ENCODE measurements around the gene STAT4.

The STAT4 gene

DNA sequence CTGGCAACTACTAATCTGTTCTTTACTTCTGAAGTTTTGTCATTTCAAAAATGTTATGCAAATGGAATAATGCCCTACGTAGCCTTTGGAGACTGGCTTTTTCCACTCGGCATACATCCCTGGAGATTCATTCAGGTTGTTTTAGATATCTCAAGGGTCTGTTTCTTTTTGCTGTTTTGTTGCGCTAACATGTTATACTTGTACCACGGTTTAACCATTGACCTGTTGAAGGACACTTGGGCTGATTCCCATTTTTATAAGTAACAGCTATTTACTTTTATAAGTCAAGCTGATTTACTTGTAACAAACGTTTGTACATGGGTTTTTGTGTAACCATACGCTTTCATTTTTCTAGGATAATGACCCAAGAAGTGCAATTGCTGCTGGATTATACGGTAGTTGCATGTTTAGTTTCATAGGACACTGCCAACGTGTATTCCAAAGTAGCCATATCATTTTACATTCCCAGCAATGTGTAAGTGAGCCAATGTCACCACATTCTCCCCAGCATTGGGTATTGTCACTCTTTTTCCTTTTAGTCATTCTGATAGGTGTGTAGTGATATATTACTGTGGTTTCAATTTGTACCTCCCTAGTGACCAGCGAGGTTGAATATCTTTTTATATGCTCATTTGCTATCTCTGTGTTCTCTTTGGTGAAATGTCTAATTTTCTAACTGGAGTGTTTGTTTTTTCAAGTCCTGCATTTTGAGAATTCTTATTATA is 36.5 kb upstream of the STAT4 start:
- TF ChIP-seq, protein P1, sequence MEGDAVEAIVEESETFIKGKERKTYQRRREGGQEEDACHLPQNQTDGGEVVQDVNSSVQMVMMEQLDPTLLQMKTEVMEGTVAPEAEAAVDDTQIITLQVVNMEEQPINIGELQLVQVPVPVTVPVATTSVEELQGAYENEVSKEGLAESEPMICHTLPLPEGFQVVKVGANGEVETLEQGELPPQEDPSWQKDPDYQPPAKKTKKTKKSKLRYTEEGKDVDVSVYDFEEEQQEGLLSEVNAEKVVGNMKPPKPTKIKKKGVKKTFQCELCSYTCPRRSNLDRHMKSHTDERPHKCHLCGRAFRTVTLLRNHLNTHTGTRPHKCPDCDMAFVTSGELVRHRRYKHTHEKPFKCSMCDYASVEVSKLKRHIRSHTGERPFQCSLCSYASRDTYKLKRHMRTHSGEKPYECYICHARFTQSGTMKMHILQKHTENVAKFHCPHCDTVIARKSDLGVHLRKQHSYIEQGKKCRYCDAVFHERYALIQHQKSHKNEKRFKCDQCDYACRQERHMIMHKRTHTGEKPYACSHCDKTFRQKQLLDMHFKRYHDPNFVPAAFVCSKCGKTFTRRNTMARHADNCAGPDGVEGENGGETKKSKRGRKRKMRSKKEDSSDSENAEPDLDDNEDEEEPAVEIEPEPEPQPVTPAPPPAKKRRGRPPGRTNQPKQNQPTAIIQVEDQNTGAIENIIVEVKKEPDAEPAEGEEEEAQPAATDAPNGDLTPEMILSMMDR (IDR thresholded peaks at IDR 0.05), result no peak
- H3K9me3 ChIP-seq (ENCODE audit: control insufficient read depth, low read length), result no peaks in the 10 kb centered on the region
- H3K79me2 ChIP-seq, result no peaks in the 10 kb centered on the region
- no peak overlapping the region for H3K27ac ChIP-seq
- H2AFZ ChIP-seq, result no peak overlapping the region
- H3K9ac ChIP-seq, result no peak overlapping the region
- no peaks in the 10 kb centered on the region for H3K4me1 ChIP-seq
- H3K36me3 ChIP-seq (ENCODE audit: control insufficient read depth, insufficient read depth, low read length), result no peaks in the 10 kb centered on the region
- no peaks in the 10 kb centered on the region for H3K27me3 ChIP-seq (ENCODE audit: control insufficient read depth, insufficient read depth, low read length)
- no peak overlapping the region for H3K4me2 ChIP-seq (ENCODE audit: low read length)
- H3K4me3 ChIP-seq (ENCODE audit: low read depth, low read length), result no peak overlapping the region

DNA sequence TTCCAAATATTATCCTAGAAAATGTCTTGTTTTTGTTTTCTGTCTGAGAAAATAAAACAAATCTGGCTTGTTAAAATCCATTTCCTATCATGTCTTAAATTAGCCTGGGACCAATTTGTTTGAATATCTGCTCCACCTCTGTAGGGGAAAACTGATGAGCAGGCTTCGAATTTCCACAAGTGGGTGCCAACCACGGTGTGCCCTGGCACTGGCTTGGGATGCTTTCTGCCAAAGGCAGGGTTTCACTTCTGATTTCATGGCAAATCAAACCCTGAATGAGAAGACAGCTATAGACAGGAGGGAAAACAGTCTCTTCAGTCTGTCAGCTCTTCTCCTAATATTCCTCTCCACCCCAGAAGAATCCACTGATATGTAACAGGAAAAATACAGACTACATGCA is 33.7 kb upstream of the STAT4 start:
- Histone ChIP-seq H3K27ac (no peak overlapping the region), H3K4me2 (ENCODE audit: low read length) (no peak overlapping the region)
- TF ChIP-seq, protein P1 (IDR thresholded peaks at IDR 0.05), result no peak

DNA sequence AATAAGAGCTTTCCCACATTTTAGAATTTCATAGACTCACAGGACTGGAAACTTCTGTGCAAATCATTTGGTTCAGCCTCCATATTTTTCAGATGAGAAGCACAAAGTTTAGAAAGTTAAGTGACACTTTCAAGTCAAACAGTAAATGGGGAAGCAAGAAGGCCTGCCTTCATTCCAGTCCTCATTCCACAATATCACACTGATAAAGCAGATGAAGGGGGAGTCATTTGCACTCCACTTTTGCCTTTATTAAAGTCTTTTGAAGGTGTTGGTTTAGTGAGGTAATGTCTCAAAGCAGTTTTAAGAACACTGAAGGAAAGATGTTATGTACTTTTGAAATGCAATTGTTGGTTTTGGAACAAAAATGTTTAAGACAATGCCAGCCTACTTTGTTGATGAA is 32.7 kb upstream of the STAT4 start:
- TF ChIP-seq, protein P1 (IDR thresholded peaks at IDR 0.05), result no peak
- H3K36me3 ChIP-seq (ENCODE audit: control insufficient read depth, insufficient read depth, low read length), result no peaks in the 10 kb centered on the region
- H3K9ac ChIP-seq, result no peak overlapping the region
- H3K27me3 ChIP-seq (ENCODE audit: control insufficient read depth, insufficient read depth, low read length), result no peaks in the 10 kb centered on the region
- H3K4me1 ChIP-seq, result peaks cover 7% of the 10 kb centered on the region
- no peak overlapping the region for H3K27ac ChIP-seq
- no peak overlapping the region for H3K4me3 ChIP-seq (ENCODE audit: low read depth, low read length)
- no peak overlapping the region for H3K4me2 ChIP-seq (ENCODE audit: low read length)
- H3K9me3 ChIP-seq (ENCODE audit: control insufficient read depth, low read length), result no peaks in the 10 kb centered on the region
- H2AFZ ChIP-seq, result no peak overlapping the region
- H3K79me2 ChIP-seq, result no peaks in the 10 kb centered on the region

More for the DNA sequence above, 33.7 kb upstream of the STAT4 start:
- Histone ChIP-seq H2AFZ (no peak overlapping the region), H3K27me3 (ENCODE audit: control insufficient read depth, insufficient read depth, low read length) (no peaks in the 10 kb centered on the region), H3K36me3 (ENCODE audit: control insufficient read depth, insufficient read depth, low read length) (no peaks in the 10 kb centered on the region), H3K4me1 (no peaks in the 10 kb centered on the region), H3K9ac (no peak overlapping the region), H3K4me3 (ENCODE audit: low read depth, low read length) (no peak overlapping the region), H3K9me3 (ENCODE audit: control insufficient read depth, low read length) (no peaks in the 10 kb centered on the region), H3K79me2 (no peaks in the 10 kb centered on the region)

DNA sequence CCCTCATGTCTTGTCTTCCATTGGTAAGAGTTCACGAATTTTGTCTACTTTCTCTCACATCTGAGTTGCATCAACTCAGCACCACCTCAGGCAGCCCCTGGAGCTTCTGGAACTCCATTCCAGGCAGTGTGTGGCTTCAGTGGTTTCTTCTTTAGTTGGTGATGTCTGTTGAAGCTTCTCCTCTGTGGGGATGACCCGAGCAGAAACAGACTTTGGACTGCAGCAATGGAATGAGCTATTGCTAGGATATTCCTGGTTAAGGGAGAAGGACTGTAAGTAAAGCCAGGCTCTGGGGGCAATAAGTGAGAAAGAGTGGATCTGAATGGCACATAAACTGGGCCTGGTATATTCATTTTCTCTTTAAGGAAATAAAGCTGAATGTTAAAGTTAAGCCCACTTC is 32.3 kb upstream of the STAT4 start:
- no peak overlapping the region for H2AFZ ChIP-seq
- H3K4me1 ChIP-seq, result peaks cover 8% of the 10 kb centered on the region
- no peak overlapping the region for H3K4me3 ChIP-seq (ENCODE audit: low read depth, low read length)
- H3K36me3 ChIP-seq (ENCODE audit: control insufficient read depth, insufficient read depth, low read length), result no peaks in the 10 kb centered on the region
- no peaks in the 10 kb centered on the region for H3K79me2 ChIP-seq
- TF ChIP-seq, protein P1 (IDR thresholded peaks at IDR 0.05), result no peak
- no peak overlapping the region for H3K4me2 ChIP-seq (ENCODE audit: low read length)
- no peak overlapping the region for H3K27ac ChIP-seq
- no peaks in the 10 kb centered on the region for H3K9me3 ChIP-seq (ENCODE audit: control insufficient read depth, low read length)
- H3K9ac ChIP-seq, result no peak overlapping the region
- H3K27me3 ChIP-seq (ENCODE audit: control insufficient read depth, insufficient read depth, low read length), result no peaks in the 10 kb centered on the region

DNA sequence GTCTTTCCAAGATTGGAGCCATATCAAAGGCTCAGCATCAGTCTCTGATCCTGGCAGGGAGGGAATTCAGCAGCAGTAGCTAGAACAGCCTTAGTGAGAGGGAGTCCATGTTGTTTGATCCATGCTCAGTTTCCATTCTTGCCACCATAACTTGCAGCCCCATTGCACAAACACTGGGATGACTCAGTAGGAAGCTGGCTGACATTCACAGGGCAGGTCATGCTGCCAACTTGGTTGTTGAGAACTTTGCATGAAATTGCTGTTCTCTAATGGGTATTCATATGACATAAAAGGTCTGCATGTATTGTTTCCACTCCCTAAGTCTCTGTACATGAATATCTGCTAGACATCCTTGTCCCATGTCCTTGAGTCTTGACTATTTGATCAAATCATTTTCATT is 29.9 kb upstream of the STAT4 start:
- no peaks in the 10 kb centered on the region for H3K9me3 ChIP-seq (ENCODE audit: control insufficient read depth, low read length)
- TF ChIP-seq, protein P1 (IDR thresholded peaks at IDR 0.05), result no peak
- no peak overlapping the region for H3K4me2 ChIP-seq (ENCODE audit: low read length)
- peaks cover 8% of the 10 kb centered on the region for H3K4me1 ChIP-seq
- H3K27me3 ChIP-seq (ENCODE audit: control insufficient read depth, insufficient read depth, low read length), result no peaks in the 10 kb centered on the region
- no peak overlapping the region for H2AFZ ChIP-seq
- no peak overlapping the region for H3K4me3 ChIP-seq (ENCODE audit: low read depth, low read length)
- no peak overlapping the region for H3K27ac ChIP-seq
- no peaks in the 10 kb centered on the region for H3K79me2 ChIP-seq
- H3K36me3 ChIP-seq (ENCODE audit: control insufficient read depth, insufficient read depth, low read length), result no peaks in the 10 kb centered on the region
- H3K9ac ChIP-seq, result no peak overlapping the region

Data from parathyroid adenoma (tissue), 2 donors.